H1 (cell line): Measurements from ENCODE around the gene MBD5. TPM values are rescaled to one million over a fixed set of nuclear protein-coding genes. Genes with fewer than 3 reads are reported as not detected.

Experiments
- CTCF ChIA-PET: fragments of 300-600 bp; sonication (Branson Sonifier 250); formaldehyde crosslinking; loops from one replicate; lab custom pipeline; 2021; ENCODE audit not compliant: partially characterized antibody; lab: Charles Lee
- POLR2A ChIA-PET: fragments of 300-600 bp; sonication (Branson Sonifier 250); formaldehyde crosslinking; loops from one replicate; lab custom pipeline; 2021; ENCODE audit warnings: inconsistent platforms; ENCODE audit not compliant: partially characterized antibody; lab: Charles Lee
- DNase-seq, 2 experiments: peaks; one replicate each; pipeline versions ENCODE4 v3.0.0 to v3.0.0-alpha.2; 2010 to 2022; ENCODE audit warnings: low spot score in 2 of 2, low read depth in 1 of 2, mixed read lengths in 1 of 2
- FAIRE-seq: peaks from 2 replicates; lab custom pipeline; 2011; peaks lifted over from hg19 to GRCh38; lab: Jason Lieb, UNC
- H2AFZ ChIP-seq: 2 replicates; pipeline ENCODE4 v1.8.1; 2012; ENCODE audit warnings: low read length, inconsistent platforms
- H2AK5ac ChIP-seq: 2 replicates; pipeline ENCODE4 v1.6.1; 2013; ENCODE audit warnings: low read depth, low read length
- H2BK120ac ChIP-seq: replicated peaks from 2 replicates; pipeline ENCODE3; 2013; ENCODE audit warnings: low read depth, low read length, inconsistent platforms
- H2BK12ac ChIP-seq: 2 replicates; pipeline ENCODE4 v1.6.1; 2013; ENCODE audit warnings: low read depth, low read length
- H2BK15ac ChIP-seq: 2 replicates; pipeline ENCODE4 v1.6.1; 2013; ENCODE audit warnings: low read length
- H2BK20ac ChIP-seq: 2 replicates; pipeline ENCODE4 v1.6.1; 2013; ENCODE audit warnings: low read length
- H2BK5ac ChIP-seq: 2 replicates; pipeline ENCODE4 v1.6.1; 2013; ENCODE audit warnings: low read depth, low read length
- H3K14ac ChIP-seq: 2 replicates; pipeline ENCODE4 v1.6.1; 2013; ENCODE audit warnings: inconsistent platforms; ENCODE audit not compliant: insufficient read length
- H3K18ac ChIP-seq: 2 replicates; pipeline ENCODE4 v1.6.1; 2013; ENCODE audit warnings: low read length; ENCODE audit errors: extremely low read depth
- H3K23ac ChIP-seq: 2 replicates; pipeline ENCODE4 v1.6.1; 2013; ENCODE audit warnings: inconsistent platforms; ENCODE audit not compliant: insufficient read length
- H3K23me2 ChIP-seq: 2 replicates; pipeline ENCODE4 v1.6.1; 2013; ENCODE audit warnings: low read depth, low read length
- H3K27ac ChIP-seq: 2 replicates; pipeline ENCODE4 v1.6.1; 2011; ENCODE audit warnings: low read depth, low read length, inconsistent platforms
- H3K27me3 ChIP-seq, 4 experiments: replicated peaks in 1 of 4; 1 replicate in 1 of 4; 2 replicates in 3 of 4; pipeline versions ENCODE4 v1.6.1 to v1.8.1; 2011 to 2013; ENCODE audit warnings: low read length in 3 of 4, mild to moderate bottlenecking in 3 of 4, inconsistent platforms in 2 of 4, mixed read lengths in 2 of 4, moderate library complexity in 1 of 4; ENCODE audit not compliant: control insufficient read depth in 3 of 4, insufficient read depth in 3 of 4; ENCODE audit errors: extremely low read depth in 1 of 4
- H3K36me3 ChIP-seq, 4 experiments: 2 replicates each; pipeline versions ENCODE4 v1.6.1 to v1.8.1; 2011 to 2013; ENCODE audit warnings: mild to moderate bottlenecking in 4 of 4, low read length in 3 of 4, moderate library complexity in 2 of 4, control low read depth in 1 of 4, inconsistent platforms in 1 of 4; ENCODE audit not compliant: insufficient read depth in 4 of 4, control insufficient read depth in 2 of 4
- H3K4ac ChIP-seq: replicated peaks from 2 replicates; pipeline ENCODE3; 2013; ENCODE audit warnings: low read length, low read depth, mixed read lengths, inconsistent platforms; ENCODE audit not compliant: insufficient read length
- H3K4me1 ChIP-seq, 4 experiments: replicated peaks in 1 of 4; 1 replicate in 1 of 4; 2 replicates in 3 of 4; pipeline versions ENCODE4 v1.6.1 to v1.8.1; 2011 to 2013; ENCODE audit warnings: low read length in 3 of 4, inconsistent platforms in 2 of 4, mixed read lengths in 1 of 4; ENCODE audit not compliant: insufficient read depth in 4 of 4, control insufficient read depth in 3 of 4
- H3K4me2 ChIP-seq, 2 experiments: 2 replicates each; pipeline versions ENCODE4 v1.6.1 to v1.8.1; 2011 to 2013; ENCODE audit warnings: low read depth in 2 of 2, low read length in 2 of 2, control low read depth in 1 of 2, inconsistent platforms in 1 of 2, mild to moderate bottlenecking in 1 of 2; ENCODE audit not compliant: insufficient read depth in 1 of 2
- H3K4me3 ChIP-seq, 4 experiments: fragments of 200-600, 300-600 bp in 1 of 4; sonication (generic), shearing (Covaris generic), sonication (Bioruptor Twin) in 1 of 4; 2 replicates each; pipeline versions ENCODE4 v1.5.1 to v1.8.1; 2011 to 2016; ENCODE audit warnings: low read length in 4 of 4, low read depth in 3 of 4, control low read depth in 2 of 4, inconsistent platforms in 2 of 4, mild to moderate bottlenecking in 2 of 4, mixed read lengths in 1 of 4, moderate library complexity in 1 of 4; ENCODE audit not compliant: insufficient read depth in 2 of 4; ENCODE audit errors: extremely low read depth in 1 of 4
- H3K56ac ChIP-seq: replicated peaks from 2 replicates; pipeline ENCODE3; 2013; ENCODE audit warnings: low read depth, mild to moderate bottlenecking, mixed read lengths, low read length, inconsistent platforms; ENCODE audit not compliant: insufficient read length
- H3K79me1 ChIP-seq: 2 replicates; pipeline ENCODE4 v1.6.1; 2013; ENCODE audit warnings: low read depth, low read length, control low read depth
- H3K79me2 ChIP-seq, 2 experiments: 2 replicates each; pipeline versions ENCODE4 v1.6.1 to v1.8.1; 2012 to 2013; ENCODE audit warnings: low read length in 2 of 2, mild to moderate bottlenecking in 2 of 2, inconsistent platforms in 1 of 2; ENCODE audit not compliant: insufficient read depth in 2 of 2, control insufficient read depth in 1 of 2
- H3K9ac ChIP-seq, 4 experiments: replicated peaks in 1 of 4; 1 replicate in 1 of 4; 2 replicates in 3 of 4; pipeline versions ENCODE4 v1.6.1 to v1.8.1; 2011 to 2013; ENCODE audit warnings: low read depth in 3 of 4, low read length in 3 of 4, control low read depth in 2 of 4, mild to moderate bottlenecking in 2 of 4, moderate library complexity in 2 of 4, inconsistent platforms in 1 of 4; ENCODE audit errors: extremely low read depth in 1 of 4
- H3K9me3 ChIP-seq, 2 experiments: 2 replicates each; pipeline versions ENCODE4 v1.6.1 to v1.8.1; 2012 to 2013; ENCODE audit warnings: mild to moderate bottlenecking in 2 of 2, moderate library complexity in 2 of 2, control low read depth in 1 of 2, inconsistent platforms in 1 of 2, low read depth in 1 of 2, low read length in 1 of 2, mixed read lengths in 1 of 2; ENCODE audit not compliant: insufficient read depth in 2 of 2
- H4K20me1 ChIP-seq, 2 experiments: replicated peaks in 1 of 2; 2 replicates each; pipeline versions ENCODE3 to v1.8.1; 2011 to 2013; ENCODE audit warnings: inconsistent platforms in 2 of 2, low read length in 2 of 2, mild to moderate bottlenecking in 1 of 2; ENCODE audit not compliant: insufficient read depth in 2 of 2, control insufficient read depth in 1 of 2
- H4K5ac ChIP-seq: 2 replicates; pipeline ENCODE4 v1.6.1; 2013; ENCODE audit warnings: low read length, low read depth, mixed read lengths, inconsistent platforms; ENCODE audit not compliant: insufficient read length
- H4K8ac ChIP-seq: 2 replicates; pipeline ENCODE4 v1.8.0; 2013; ENCODE audit warnings: mild to moderate bottlenecking, moderate library complexity, low read length, inconsistent platforms; ENCODE audit not compliant: insufficient read depth; ENCODE audit errors: extremely low read depth
- H4K91ac ChIP-seq: replicated peaks from 2 replicates; pipeline ENCODE3; 2013; ENCODE audit warnings: low read length, mixed read lengths, inconsistent platforms; ENCODE audit not compliant: insufficient read length
- CEBPB ChIP-seq: IDR thresholded peaks from 2 replicates; pipeline ENCODE4 v1.6.1; 2012; ENCODE audit warnings: low read depth, low read length
- EZH2 ChIP-seq: fragments of 200-600 bp; sonication (generic); IDR thresholded peaks from 2 replicates; pipeline ENCODE4 v1.7.1; 2012; ENCODE audit warnings: low read depth, mild to moderate bottlenecking, moderate library complexity, low read length, inconsistent platforms; ENCODE audit not compliant: severe bottlenecking
- HDAC2 ChIP-seq, 2 experiments: fragments of 300-600 bp in 1 of 2; sonication (generic) in 1 of 2; IDR thresholded peaks; 2 replicates each; pipeline ENCODE4 v1.6.1; 2011 to 2012; ENCODE audit warnings: low read depth in 2 of 2, low read length in 2 of 2, mild to moderate bottlenecking in 2 of 2, moderate library complexity in 2 of 2, borderline replicate concordance in 1 of 2, inconsistent platforms in 1 of 2
- JUND ChIP-seq: IDR thresholded peaks from 2 replicates; pipeline ENCODE4 v1.6.1; 2011; ENCODE audit warnings: mild to moderate bottlenecking, improper control_type of control experiment, low read length
- MAFK ChIP-seq: IDR thresholded peaks from 2 replicates; pipeline ENCODE4 v1.6.1; 2012; ENCODE audit warnings: low read depth, mild to moderate bottlenecking, improper control_type of control experiment, low read length
- YY1 ChIP-seq: IDR thresholded peaks from 2 replicates; pipeline ENCODE4 v1.6.1; 2011; ENCODE audit warnings: low read depth, mild to moderate bottlenecking, low read length
- WGBS, 2 experiments: shearing (Covaris generic) in 1 of 2; methylation state at CpG; one replicate each; pipeline versions ENCODE4 v1.1.6 to v1.1.7; 2013 to 2015; ENCODE audit warnings: low lambda C conversion rate in 2 of 2, mixed read lengths in 2 of 2, inconsistent platforms in 1 of 2, low coverage in 1 of 2, missing lambda C conversion rate in 1 of 2; ENCODE audit not compliant: insufficient replicate concordance in 2 of 2, insufficient coverage in 1 of 2, insufficient read length in 1 of 2; ENCODE audit errors: extremely low coverage in 1 of 2, missing lambda C conversion rate in 1 of 2; 5-methylcytosine and 5-hydroxymethylcytosine counted together
- polyA plus RNA-seq, 7 experiments: library from polyadenylated mRNA; depleted of rRNA in 3 of 7; stranded (reverse) in 5 of 7; unstranded in 2 of 7; fragments of >200 nt in 5 of 7; fragments of 200-250 nt in 2 of 7; gene quantifications; 1 replicate in 5 of 7; 2 replicates in 1 of 7; 4 replicates in 1 of 7; pipeline versions ENCODE4 v1.2.1 to v1.2.3, GENCODE V29; 2011 to 2013; ENCODE audit warnings: missing spikeins in 2 of 7, mixed read lengths in 2 of 7
- total RNA-seq: library from RNA; stranded (reverse); fragmentation: NEBNext Ultra II Directional; extraction: Animal tissue kit (Norgen Biotek cat#: 25700); gene quantifications from 2 replicates; pipeline ENCODE4 v1.2.1, GENCODE V29; 2021
- TF ChIP-seq, protein P1 (sequence below): IDR thresholded peaks from 2 replicates; pipeline ENCODE4 v1.6.1; 2011; ENCODE audit warnings: low read length, improper control_type of control experiment

MBD5 gene
- total and polyA plus RNA-seq, 2 of the 8 experiments (the other 6 are each of a cell fraction or from before 2014, with no cell fraction given) = 9.7 to 29.4 TPM

DNA sequence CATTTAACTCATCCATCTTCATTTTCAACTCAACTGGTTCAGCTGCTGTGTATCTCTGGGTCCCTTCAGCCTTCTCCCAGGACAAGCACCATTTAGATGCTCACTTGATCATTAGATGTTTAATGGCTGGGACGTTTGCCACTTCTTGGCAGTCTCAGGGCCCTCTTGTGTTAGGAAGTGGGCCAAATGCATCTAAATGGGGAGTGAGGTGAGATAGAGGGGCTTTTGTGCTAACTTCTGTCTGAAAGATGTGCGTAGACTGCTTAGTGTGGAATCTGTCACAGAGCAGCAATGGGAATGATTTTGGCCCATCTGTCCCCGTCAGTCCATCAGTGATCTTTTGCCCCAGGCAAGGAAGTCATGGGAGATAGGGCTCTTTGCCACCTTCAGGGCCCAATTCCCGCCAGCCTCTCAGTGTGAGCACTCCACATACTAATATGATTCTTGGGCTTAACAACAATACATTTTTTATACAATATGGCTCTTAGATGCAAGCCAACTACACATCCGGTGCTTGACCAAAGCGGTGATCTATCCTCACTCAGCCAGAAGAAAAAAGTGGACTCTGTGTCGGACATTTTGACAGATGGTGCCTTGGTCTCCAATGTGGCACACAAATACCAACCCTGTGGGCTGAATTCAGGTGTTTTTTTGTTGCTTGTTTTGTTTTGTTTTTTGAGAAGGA is 528.0 kb downstream of the MBD5 start:
- Histone ChIP-seq H2BK5ac (no peak overlapping the region), H3K4me3 (no peak overlapping the region), H3K27me3 (peaks cover 0 to 3% (median 0%) of the 10 kb centered on the region in 4 experiments; a peak in 1 of 7 replicates), H3K9me3 (no peaks in the 10 kb centered on the region), H4K5ac (no peak overlapping the region), H3K27ac (no peak overlapping the region), H3K4ac (no peak overlapping the region), H2BK15ac (no peak overlapping the region), H3K4me1 (peaks cover 0 to 2% (median 1%) of the 10 kb centered on the region in 4 experiments; a peak in 4 of 7 replicates), H3K4me2 (no peak overlapping the region), H3K14ac (no peak overlapping the region), H3K23me2 (no peaks in the 10 kb centered on the region), H4K8ac (no peak overlapping the region), H2AK5ac (no peak overlapping the region), H2BK120ac (no peak overlapping the region), H3K79me2 (no peaks in the 10 kb centered on the region), H3K9ac (no peak overlapping the region), H2AFZ (no peak overlapping the region), H4K20me1 (no peaks in the 10 kb centered on the region), H4K91ac (no peak overlapping the region), H3K79me1 (no peaks in the 10 kb centered on the region), H3K18ac (no peak overlapping the region), H3K36me3 (no peaks in the 10 kb centered on the region), H2BK12ac (no peak overlapping the region), H3K23ac (no peak overlapping the region), H2BK20ac (no peak overlapping the region), H3K56ac (no peak overlapping the region)
- POLR2A ChIA-PET = no interaction called here
- CTCF ChIA-PET = no interaction called here
- TF ChIP-seq HDAC2 (IDR thresholded peaks at IDR 0.05; ENCODE audit: borderline replicate concordance in 1 of 2, low read depth in 2 of 2, low read length in 2 of 2) = no peak
- no peak for TF ChIP-seq JUND
- no peak for TF ChIP-seq MAFK
- TF ChIP-seq, protein P1, sequence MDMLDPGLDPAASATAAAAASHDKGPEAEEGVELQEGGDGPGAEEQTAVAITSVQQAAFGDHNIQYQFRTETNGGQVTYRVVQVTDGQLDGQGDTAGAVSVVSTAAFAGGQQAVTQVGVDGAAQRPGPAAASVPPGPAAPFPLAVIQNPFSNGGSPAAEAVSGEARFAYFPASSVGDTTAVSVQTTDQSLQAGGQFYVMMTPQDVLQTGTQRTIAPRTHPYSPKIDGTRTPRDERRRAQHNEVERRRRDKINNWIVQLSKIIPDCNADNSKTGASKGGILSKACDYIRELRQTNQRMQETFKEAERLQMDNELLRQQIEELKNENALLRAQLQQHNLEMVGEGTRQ = no peak
- TF ChIP-seq EZH2 = no peak
- no peak for TF ChIP-seq YY1
- no peak for TF ChIP-seq CEBPB
- FAIRE-seq = no peak
- WGBS, 2 experiments = 90% methylated on average over 7 of the region's 7 CpGs; no CpG with 5 or more reads in 1 of the 2 experiments
- DNase-seq = no peak
